HL-60/S4 treated with retinoic acid at 250 ng/mL for 4 days and 3 days (cell line): ENCODE data around the gene LBP.
"Not testable (repeated sequence)": the region's sequence is repeated elsewhere in the genome, so short reads cannot be mapped to it uniquely, and the experiment has no call there.

Source experiments
- in situ Hi-C: fragments of 300-500 bp; cut with MboI; formaldehyde crosslinking; loops from 2 replicates; pipeline ENCODE4 v1.7.0; 2022; ENCODE audit warnings: low sequenced_read_pairs

The LBP gene

GRCh38 chr20:38345643-38346042 is 639 bp upstream of the LBP start:
- in situ Hi-C loops: no loop called here

GRCh38 chr20:38346741-38347140 is 459 bp downstream of the LBP start:
- in situ Hi-C loops: no loop called here

DNA sequence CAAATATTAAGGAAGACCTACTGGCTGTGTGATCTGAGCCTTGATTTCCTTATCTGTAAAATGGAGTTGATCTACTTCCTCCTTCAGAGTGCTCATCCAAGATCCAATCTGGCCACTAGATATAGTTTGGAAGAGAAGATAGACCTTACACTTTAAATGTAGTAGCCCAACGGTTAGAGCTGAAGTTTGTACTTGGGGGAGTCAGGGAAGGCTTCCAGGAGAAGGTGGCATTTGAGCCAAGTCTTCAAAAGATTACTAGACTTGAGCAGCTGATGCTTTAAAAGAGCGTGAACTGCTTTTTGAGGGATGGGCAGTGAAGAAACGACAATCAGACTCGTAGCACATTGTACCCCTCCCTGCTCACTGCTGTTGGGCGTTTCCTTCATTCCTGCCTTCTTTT is 3.6 kb downstream of the LBP start:
- in situ Hi-C loops: no loop called here

DNA sequence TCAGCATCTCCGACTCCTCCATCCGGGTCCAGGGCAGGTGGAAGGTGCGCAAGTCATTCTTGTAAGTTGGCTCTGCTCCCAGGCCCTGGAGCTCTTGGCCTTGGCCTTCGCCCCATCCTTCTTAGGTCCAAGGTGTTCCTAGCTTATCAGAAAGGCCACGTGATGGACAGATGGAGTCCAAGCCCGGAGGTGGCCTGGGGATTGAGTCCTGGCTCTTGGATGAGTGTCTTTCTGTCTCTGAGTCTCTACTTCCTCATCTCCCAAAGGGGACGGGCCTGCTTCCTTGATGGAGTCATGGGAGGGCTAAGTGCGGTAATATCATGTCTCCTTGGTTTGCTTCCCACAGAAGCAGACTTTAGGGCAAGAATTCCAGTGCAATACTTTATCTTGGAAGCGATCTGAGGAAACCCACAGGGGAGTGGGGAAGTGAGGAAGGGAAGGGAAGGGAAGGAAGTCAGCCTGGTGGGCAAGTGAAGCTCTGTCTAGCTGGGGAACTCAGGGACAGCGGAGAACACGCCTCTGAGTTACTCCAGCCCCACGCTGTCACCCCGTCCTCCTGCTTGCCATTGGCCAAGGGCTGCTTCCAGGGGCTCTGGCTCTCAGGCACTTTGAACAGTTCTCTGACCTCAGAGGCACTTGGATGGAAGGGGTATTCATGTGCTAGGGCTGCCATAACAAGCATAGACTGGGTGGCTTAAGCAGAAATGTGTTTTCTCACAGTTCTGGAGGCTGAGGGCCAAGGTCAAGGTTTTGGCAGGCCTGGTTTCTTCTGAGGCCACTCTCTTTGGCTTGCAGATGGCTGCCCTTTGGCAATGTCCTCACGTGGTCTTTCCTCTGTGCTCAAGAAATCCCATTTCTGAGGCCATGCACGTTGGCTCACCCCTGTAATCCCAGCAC is 4.8 kb downstream of the LBP start:
- in situ Hi-C loops: no loop called here

GRCh38 chr20:38353316-38353715 is 7.0 kb downstream of the LBP start:
- in situ Hi-C loops: no loop called here

DNA sequence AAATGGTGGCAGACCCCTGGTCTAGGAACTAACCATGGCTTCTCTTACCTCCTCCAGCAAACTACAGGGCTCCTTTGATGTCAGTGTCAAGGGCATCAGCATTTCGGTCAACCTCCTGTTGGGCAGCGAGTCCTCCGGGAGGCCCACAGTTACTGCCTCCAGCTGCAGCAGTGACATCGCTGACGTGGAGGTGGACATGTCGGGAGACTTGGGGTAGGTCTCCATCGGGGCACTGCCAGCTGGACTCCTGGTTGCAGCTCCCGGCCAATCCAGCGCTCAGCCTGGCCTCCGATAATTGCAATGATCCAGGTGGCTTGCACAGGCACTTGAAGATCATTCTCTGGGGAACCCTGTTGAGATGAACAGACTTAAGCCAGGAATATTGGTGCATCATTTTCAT is 7.9 kb downstream of the LBP start:
- in situ Hi-C loops: no loop called here

DNA sequence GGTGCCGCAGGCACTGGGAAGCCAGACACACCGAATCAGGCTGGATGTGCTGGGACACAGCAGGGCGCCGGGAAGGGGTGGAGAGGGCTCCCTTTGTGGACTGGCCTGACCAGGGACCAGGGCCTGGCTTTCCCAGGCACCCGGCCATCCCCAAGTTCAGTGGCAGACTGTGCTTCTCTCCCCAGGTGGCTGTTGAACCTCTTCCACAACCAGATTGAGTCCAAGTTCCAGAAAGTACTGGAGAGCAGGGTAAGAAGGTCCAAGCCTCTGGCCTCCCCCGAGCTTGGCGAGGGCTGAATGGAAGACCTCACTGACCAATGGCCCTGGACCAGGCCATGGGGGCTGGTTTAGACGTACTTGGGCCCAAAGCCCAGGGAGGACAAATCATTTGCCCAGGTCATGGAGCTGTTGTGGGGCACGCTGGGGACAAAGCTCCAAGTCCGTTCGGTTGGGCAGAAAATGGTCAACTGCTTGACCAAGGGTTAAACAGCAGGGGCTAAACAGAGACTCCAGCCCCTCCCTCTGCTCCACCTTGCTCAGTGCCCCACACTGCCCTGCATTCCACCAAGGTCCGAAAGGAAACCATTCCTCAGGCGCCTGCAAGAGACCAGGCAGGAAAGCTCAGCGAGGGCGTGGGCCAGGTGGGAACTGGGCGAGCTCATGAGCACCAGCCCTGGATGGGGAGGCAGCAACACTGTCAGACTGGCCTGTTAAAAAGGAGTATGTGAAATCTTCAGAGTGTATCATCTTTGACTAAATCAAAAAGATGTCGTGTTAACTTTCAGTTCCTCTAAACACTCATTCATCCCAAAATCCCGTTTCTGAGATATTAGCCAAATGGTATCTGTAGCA is 9.1 kb downstream of the LBP start:
- in situ Hi-C loops: no loop called here

GRCh38 chr20:38357653-38358207 is 11.4 kb downstream of the LBP start:
- in situ Hi-C loops: no loop called here

DNA sequence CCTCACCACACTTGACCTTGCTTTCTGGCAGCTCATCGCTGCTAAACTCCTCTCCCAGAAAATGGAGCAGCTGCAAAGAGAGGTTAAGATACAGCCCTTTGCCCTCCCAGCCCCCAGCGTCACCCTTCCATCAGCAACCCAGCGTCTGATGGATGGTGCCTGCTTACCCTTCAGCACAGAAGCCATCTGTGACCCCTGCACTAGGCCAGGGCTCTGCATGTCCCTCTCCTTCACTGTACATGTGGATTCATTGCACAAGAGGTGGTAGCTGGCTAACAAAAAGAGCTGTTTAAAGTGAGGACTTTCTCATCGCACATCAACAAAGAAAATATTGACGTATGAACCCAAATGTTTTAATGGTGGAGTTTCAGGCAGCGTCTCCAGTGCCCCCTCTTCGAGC is 12.3 kb downstream of the LBP start:
- in situ Hi-C loops: no loop called here

DNA sequence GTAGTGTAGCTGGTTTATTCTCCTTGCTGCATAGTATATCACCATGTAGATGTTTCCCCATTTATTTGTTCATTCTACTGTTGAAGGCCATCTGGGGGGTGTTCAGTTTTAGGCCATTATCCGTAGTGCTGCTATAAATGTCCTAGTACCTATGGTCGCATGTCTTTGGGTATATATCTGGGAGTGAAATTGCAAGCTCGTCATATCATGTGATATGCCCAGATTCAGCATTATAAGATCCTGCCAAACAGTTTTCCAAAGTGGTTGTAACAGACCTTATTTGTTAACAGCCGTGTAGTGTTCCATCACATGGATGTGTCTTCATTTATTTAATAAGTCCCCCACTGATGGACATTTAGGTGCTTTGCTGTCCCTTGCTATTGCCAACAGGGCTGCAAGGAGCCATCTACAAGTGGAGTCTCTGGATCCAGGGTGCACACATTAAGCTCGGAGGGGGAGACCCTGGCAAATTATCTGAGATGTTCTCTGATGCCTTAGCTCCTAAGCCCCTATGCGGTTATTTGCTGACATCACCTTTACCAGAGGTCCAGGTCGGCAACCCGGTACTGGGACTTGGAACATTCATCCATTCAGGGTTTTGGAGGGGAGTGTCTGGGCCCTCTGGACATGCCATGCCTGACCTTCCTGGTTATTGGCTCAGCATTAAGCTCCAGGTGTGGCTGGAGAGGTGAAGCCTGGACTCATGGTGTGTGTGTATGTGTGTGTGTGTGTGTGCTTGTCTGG is 16.9 kb downstream of the LBP start:
- in situ Hi-C loops: no loop called here

GRCh38 chr20:38369389-38369788 is 23.1 kb downstream of the LBP start:
- in situ Hi-C loops: no loop called here

GRCh38 chr20:38372806-38373205 is 26.5 kb downstream of the LBP start:
- in situ Hi-C loops: no loop called here

- in situ Hi-C loops: no loop called here
These were observed 27.1 kb downstream of the LBP start for GRCh38 chr20:38373231-38373867.

DNA sequence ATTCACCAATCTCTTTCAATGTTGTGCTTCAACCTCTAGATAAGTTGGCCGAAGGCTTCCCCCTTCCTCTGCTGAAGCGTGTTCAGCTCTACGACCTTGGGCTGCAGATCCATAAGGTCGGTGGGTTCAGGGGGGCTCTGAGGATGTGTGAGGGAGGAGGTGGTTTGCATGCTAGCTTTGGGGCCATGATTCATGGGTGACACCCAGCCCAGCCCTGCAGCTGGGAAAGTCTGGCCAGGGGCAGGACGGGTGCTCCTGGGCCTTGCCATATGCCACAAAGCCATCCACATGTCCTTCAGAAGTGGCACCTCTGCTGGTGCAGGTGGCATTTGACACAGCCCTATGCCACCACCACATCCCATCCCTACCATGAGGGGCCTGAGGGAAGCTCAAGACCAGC is 27.6 kb downstream of the LBP start:
- in situ Hi-C loops: no loop called here

GRCh38 chr20:38377039-38377685 is 30.9 kb downstream of the LBP start:
- in situ Hi-C loops: no loop called here

DNA sequence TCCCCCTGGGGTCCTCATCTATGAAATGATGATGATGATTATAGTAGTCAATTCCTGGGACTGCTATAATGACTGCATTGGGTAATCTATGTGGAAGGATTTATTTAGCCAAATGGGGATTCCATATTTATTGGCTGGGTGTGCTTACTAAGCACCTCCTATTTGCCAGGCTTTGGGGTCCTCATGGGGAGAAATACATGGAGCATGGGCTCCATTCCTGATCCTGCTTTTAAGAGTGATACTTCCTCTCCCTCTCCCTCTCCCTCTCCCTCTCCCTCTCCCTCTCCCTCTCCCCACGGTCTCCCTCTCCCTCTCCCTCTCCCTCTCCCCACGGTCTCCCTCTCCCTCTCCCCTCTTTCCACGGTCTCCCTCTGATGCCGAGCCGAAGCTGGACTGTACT is 31.6 kb downstream of the LBP start:
- in situ Hi-C loops: not testable (repeated sequence)

GRCh38 chr20:38383147-38383546 is 36.9 kb downstream of the LBP start:
- in situ Hi-C loops: no loop called here

DNA sequence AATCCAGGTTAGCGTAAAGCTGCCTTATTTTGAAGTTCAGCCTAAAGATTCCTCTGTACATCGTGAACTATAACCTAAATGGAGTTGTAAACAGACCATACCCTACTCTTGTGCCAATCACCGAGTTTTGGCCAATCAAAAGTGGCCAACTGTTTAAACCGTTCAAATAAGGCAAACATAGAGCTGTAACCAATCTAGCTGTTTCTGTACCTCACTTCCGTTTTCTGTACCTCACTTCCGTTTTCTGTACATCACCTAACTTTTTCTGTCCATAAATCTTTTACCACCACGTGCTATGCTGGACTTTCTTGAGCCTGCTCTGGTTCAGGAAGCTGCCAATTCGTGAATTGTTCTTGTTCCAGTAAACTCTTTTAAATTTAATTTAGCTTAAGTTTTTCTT is 39.7 kb downstream of the LBP start:
- in situ Hi-C loops: no loop called here

DNA sequence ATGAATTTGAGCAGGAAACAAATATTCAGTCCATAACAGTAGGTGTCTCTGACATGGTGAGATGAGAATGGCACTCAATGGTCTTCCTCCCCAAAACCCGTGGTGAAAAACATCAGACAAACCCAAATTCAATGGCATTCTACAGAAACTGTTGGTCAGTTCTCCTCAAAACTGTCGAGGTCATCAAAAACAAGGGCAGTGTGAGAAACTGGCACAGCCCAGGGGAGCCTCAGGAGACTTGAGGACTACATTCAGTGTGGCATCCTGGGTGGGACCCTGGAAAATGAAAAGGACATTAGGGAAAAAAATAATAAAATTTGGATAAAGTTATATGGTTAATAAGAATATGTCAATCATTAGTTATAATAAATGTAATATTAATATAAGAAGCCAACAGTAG is 40.6 kb downstream of the LBP start:
- in situ Hi-C loops: no loop called here

DNA sequence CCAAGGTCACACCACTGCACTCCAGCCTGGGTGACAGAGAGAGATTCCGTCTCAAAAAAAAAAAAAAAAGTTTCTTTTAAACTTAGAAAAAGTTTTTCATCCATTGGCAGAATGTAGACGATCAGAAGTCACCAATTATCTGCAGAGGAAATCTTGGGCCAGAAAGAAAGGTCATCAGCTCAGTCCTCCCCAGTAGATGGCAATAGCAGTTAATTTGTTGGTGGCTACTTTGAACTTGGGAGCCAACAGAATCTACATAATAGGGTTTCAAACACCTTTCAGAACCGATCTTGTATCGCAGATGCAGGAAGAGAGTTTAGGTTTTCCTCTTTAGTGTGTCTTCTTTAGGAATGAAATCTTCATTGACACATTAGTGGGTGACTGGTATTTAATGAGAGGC is 41.7 kb downstream of the LBP start:
- in situ Hi-C loops: no loop called here
